Measurements from ENCODE around the gene CCDC85C.

DNA sequence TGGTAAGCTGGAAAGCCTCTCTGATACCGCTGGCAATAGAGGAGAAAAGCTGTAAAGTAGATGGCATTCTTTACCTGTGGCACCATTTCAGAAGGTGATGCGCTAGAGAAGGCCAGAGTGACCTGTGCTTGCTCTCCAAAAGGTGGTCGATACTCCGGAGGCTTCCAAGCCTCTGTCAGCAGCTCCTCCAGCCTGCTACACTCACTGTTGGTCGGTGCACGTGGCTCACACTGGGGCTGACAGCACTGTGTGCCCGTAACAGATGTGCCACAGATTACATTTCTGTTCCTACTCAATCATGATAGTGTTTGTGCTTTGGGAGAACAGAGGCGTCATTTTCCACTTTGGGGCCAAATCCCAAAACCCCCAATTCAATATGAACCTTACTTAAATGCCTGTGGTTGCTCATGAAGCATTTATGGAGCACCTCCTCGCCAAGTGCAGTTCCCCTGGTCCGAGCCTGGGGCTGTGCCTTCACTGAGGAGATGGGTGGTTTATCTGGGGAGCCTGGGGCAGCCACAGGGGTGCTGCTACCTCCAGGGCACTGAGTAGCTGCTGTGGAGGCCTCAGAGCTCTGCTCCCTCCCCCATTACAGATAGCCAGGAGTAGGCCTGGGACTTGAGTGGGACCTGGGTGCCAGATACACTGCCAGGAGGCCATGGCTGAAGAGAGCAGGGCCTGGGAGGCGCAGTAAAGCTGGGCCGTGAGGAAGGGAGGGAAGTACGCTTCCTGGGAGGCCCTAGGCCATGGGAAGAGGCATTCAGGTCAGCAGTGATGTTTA lies 96.0 kb downstream of the CCDC85C start:
- no peak for TF ChIP-seq JUND (IDR thresholded peaks at IDR 0.05)
- no peak for TF ChIP-seq ELF1 (IDR thresholded peaks at IDR 0.05)
- TF ChIP-seq, protein P1, sequence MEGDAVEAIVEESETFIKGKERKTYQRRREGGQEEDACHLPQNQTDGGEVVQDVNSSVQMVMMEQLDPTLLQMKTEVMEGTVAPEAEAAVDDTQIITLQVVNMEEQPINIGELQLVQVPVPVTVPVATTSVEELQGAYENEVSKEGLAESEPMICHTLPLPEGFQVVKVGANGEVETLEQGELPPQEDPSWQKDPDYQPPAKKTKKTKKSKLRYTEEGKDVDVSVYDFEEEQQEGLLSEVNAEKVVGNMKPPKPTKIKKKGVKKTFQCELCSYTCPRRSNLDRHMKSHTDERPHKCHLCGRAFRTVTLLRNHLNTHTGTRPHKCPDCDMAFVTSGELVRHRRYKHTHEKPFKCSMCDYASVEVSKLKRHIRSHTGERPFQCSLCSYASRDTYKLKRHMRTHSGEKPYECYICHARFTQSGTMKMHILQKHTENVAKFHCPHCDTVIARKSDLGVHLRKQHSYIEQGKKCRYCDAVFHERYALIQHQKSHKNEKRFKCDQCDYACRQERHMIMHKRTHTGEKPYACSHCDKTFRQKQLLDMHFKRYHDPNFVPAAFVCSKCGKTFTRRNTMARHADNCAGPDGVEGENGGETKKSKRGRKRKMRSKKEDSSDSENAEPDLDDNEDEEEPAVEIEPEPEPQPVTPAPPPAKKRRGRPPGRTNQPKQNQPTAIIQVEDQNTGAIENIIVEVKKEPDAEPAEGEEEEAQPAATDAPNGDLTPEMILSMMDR (IDR thresholded peaks at IDR 0.05), result no peak
- TF ChIP-seq CHD2 (IDR thresholded peaks at IDR 0.05; ENCODE audit: low read length, partially characterized antibody), result no peak
- TF ChIP-seq, protein P2, sequence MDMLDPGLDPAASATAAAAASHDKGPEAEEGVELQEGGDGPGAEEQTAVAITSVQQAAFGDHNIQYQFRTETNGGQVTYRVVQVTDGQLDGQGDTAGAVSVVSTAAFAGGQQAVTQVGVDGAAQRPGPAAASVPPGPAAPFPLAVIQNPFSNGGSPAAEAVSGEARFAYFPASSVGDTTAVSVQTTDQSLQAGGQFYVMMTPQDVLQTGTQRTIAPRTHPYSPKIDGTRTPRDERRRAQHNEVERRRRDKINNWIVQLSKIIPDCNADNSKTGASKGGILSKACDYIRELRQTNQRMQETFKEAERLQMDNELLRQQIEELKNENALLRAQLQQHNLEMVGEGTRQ (IDR thresholded peaks at IDR 0.05; ENCODE audit: borderline replicate concordance, low read depth, low read length), result no peak
- TF ChIP-seq RCOR1 (IDR thresholded peaks at IDR 0.05; ENCODE audit: low read length), result no peak
- no peak for TF ChIP-seq TEAD4 (IDR thresholded peaks at IDR 0.05; ENCODE audit: borderline replicate concordance, insufficient read depth)
